Measurements from ENCODE around the gene SPON1. TPM values are rescaled to one million over a fixed set of nuclear protein-coding genes. Genes with fewer than 3 reads are reported as not detected.

Gene SPON1
- total RNA-seq, 1 experiment from 2014 or later, result 6.4 TPM

DNA sequence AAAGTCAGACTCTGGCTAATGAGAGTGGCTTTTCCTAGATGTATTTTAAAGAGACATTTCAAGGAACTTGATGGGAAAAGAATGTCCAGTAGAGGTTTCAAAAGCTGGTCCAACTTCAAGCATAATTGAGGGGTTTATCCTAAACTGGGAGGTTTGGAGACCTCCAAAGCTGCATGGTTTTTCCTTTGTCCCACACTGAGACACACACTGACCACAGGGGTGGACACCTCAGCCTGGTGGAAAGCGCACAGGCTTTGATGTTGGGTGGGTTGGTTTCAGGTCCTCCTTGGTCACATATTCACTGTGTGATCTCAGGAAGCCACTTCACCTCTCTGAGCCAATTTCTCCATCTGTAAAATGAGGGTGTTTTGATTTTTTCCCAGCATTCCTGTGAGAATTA, 4.0 kb downstream of the SPON1 start:
- ChIA-PET CTCF (interaction anchor here (0.6 to 3.2 kb wide), 2 partner anchors 11 to 452 kb away, joined by 3 to 18 read pairs; no protein-coding TSS in a partner anchor), POLR2A (no interaction called here)
- ATAC-seq, result no peak
- H3K36me3 Mint-ChIP-seq, result no peaks in the 10 kb centered on the region
- H3K27me3 Mint-ChIP-seq (ENCODE audit: low read depth), result peaks cover 56% of the 10 kb centered on the region
- H3K27ac Mint-ChIP-seq, result no peak overlapping the region
- H3K9me3 Mint-ChIP-seq, result no peaks in the 10 kb centered on the region
- peaks cover 67% of the 10 kb centered on the region for H3K4me1 Mint-ChIP-seq
- no peak overlapping the region for H3K4me3 Mint-ChIP-seq
- TF ChIP-seq, protein P1, sequence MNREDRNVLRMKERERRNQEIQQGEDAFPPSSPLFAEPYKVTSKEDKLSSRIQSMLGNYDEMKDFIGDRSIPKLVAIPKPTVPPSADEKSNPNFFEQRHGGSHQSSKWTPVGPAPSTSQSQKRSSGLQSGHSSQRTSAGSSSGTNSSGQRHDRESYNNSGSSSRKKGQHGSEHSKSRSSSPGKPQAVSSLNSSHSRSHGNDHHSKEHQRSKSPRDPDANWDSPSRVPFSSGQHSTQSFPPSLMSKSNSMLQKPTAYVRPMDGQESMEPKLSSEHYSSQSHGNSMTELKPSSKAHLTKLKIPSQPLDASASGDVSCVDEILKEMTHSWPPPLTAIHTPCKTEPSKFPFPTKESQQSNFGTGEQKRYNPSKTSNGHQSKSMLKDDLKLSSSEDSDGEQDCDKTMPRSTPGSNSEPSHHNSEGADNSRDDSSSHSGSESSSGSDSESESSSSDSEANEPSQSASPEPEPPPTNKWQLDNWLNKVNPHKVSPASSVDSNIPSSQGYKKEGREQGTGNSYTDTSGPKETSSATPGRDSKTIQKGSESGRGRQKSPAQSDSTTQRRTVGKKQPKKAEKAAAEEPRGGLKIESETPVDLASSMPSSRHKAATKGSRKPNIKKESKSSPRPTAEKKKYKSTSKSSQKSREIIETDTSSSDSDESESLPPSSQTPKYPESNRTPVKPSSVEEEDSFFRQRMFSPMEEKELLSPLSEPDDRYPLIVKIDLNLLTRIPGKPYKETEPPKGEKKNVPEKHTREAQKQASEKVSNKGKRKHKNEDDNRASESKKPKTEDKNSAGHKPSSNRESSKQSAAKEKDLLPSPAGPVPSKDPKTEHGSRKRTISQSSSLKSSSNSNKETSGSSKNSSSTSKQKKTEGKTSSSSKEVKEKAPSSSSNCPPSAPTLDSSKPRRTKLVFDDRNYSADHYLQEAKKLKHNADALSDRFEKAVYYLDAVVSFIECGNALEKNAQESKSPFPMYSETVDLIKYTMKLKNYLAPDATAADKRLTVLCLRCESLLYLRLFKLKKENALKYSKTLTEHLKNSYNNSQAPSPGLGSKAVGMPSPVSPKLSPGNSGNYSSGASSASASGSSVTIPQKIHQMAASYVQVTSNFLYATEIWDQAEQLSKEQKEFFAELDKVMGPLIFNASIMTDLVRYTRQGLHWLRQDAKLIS (CRISPR knock-in tag; IDR thresholded peaks at IDR 0.05; ENCODE audit: borderline replicate concordance), result no peak
- TF ChIP-seq ZBTB21 (CRISPR knock-in tag; IDR thresholded peaks at IDR 0.05; ENCODE audit: borderline replicate concordance) (no peak), ZNF232 (CRISPR knock-in tag; IDR thresholded peaks at IDR 0.05) (no peak), ZNF121 (CRISPR knock-in tag; IDR thresholded peaks at IDR 0.05) (no peak), TEAD1 (CRISPR knock-in tag; IDR thresholded peaks at IDR 0.05) (no peak), EMX1 (CRISPR knock-in tag; IDR thresholded peaks at IDR 0.05) (no peak), CREB1 (CRISPR knock-in tag; IDR thresholded peaks at IDR 0.05) (no peak), NR1H2 (CRISPR knock-in tag; IDR thresholded peaks at IDR 0.05) (no peak), NFYB (CRISPR knock-in tag; conservative IDR thresholded peaks at IDR 0.05; ENCODE audit: low read depth) (no peak), KAT7 (CRISPR knock-in tag; IDR thresholded peaks at IDR 0.05; ENCODE audit: borderline replicate concordance) (no peak), FOXK1 (CRISPR knock-in tag; IDR thresholded peaks at IDR 0.05) (no peak), ZNF671 (CRISPR knock-in tag; IDR thresholded peaks at IDR 0.05) (no peak), SMAD3 (CRISPR knock-in tag; IDR thresholded peaks at IDR 0.05; ENCODE audit: borderline replicate concordance) (no peak)
- TF ChIP-seq, protein P2, sequence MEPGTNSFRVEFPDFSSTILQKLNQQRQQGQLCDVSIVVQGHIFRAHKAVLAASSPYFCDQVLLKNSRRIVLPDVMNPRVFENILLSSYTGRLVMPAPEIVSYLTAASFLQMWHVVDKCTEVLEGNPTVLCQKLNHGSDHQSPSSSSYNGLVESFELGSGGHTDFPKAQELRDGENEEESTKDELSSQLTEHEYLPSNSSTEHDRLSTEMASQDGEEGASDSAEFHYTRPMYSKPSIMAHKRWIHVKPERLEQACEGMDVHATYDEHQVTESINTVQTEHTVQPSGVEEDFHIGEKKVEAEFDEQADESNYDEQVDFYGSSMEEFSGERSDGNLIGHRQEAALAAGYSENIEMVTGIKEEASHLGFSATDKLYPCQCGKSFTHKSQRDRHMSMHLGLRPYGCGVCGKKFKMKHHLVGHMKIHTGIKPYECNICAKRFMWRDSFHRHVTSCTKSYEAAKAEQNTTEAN (CRISPR knock-in tag; IDR thresholded peaks at IDR 0.05), result no peak
- TF ChIP-seq, protein P3, sequence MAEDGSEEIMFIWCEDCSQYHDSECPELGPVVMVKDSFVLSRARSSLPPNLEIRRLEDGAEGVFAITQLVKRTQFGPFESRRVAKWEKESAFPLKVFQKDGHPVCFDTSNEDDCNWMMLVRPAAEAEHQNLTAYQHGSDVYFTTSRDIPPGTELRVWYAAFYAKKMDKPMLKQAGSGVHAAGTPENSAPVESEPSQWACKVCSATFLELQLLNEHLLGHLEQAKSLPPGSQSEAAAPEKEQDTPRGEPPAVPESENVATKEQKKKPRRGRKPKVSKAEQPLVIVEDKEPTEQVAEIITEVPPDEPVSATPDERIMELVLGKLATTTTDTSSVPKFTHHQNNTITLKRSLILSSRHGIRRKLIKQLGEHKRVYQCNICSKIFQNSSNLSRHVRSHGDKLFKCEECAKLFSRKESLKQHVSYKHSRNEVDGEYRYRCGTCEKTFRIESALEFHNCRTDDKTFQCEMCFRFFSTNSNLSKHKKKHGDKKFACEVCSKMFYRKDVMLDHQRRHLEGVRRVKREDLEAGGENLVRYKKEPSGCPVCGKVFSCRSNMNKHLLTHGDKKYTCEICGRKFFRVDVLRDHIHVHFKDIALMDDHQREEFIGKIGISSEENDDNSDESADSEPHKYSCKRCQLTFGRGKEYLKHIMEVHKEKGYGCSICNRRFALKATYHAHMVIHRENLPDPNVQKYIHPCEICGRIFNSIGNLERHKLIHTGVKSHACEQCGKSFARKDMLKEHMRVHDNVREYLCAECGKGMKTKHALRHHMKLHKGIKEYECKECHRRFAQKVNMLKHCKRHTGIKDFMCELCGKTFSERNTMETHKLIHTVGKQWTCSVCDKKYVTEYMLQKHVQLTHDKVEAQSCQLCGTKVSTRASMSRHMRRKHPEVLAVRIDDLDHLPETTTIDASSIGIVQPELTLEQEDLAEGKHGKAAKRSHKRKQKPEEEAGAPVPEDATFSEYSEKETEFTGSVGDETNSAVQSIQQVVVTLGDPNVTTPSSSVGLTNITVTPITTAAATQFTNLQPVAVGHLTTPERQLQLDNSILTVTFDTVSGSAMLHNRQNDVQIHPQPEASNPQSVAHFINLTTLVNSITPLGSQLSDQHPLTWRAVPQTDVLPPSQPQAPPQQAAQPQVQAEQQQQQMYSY (CRISPR knock-in tag; IDR thresholded peaks at IDR 0.05), result no peak
- TF ChIP-seq, protein P4, sequence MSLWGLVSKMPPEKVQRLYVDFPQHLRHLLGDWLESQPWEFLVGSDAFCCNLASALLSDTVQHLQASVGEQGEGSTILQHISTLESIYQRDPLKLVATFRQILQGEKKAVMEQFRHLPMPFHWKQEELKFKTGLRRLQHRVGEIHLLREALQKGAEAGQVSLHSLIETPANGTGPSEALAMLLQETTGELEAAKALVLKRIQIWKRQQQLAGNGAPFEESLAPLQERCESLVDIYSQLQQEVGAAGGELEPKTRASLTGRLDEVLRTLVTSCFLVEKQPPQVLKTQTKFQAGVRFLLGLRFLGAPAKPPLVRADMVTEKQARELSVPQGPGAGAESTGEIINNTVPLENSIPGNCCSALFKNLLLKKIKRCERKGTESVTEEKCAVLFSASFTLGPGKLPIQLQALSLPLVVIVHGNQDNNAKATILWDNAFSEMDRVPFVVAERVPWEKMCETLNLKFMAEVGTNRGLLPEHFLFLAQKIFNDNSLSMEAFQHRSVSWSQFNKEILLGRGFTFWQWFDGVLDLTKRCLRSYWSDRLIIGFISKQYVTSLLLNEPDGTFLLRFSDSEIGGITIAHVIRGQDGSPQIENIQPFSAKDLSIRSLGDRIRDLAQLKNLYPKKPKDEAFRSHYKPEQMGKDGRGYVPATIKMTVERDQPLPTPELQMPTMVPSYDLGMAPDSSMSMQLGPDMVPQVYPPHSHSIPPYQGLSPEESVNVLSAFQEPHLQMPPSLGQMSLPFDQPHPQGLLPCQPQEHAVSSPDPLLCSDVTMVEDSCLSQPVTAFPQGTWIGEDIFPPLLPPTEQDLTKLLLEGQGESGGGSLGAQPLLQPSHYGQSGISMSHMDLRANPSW (CRISPR knock-in tag; conservative IDR thresholded peaks at IDR 0.05; ENCODE audit: low read depth), result no peak
- TF ChIP-seq, protein P5, sequence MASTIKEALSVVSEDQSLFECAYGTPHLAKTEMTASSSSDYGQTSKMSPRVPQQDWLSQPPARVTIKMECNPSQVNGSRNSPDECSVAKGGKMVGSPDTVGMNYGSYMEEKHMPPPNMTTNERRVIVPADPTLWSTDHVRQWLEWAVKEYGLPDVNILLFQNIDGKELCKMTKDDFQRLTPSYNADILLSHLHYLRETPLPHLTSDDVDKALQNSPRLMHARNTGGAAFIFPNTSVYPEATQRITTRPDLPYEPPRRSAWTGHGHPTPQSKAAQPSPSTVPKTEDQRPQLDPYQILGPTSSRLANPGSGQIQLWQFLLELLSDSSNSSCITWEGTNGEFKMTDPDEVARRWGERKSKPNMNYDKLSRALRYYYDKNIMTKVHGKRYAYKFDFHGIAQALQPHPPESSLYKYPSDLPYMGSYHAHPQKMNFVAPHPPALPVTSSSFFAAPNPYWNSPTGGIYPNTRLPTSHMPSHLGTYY (CRISPR knock-in tag; IDR thresholded peaks at IDR 0.05), result no peak
- TF ChIP-seq, protein P6, sequence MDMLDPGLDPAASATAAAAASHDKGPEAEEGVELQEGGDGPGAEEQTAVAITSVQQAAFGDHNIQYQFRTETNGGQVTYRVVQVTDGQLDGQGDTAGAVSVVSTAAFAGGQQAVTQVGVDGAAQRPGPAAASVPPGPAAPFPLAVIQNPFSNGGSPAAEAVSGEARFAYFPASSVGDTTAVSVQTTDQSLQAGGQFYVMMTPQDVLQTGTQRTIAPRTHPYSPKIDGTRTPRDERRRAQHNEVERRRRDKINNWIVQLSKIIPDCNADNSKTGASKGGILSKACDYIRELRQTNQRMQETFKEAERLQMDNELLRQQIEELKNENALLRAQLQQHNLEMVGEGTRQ (CRISPR knock-in tag; IDR thresholded peaks at IDR 0.05), result no peak
- DNase-seq (ENCODE audit: low spot score), result no peak
